ENCODE data around the gene MBOAT7. TPM values are rescaled to one million over a fixed set of nuclear protein-coding genes. Genes with fewer than 3 reads are reported as not detected.
A peak's percentile ranks its signal among the peaks of the same experiment; 100 is the strongest.

The MBOAT7 gene
- polyA plus RNA-seq, 1 of the 3 experiments (the other 2 are of a cell fraction): 80.8 TPM

GRCh38 chr19:54201980-54202379, 12.6 kb upstream of the MBOAT7 start:
- Histone ChIP-seq H3K9ac (peak overlapping the region; percentile 85), H3K4me1 (ENCODE audit: control insufficient read depth in 1 of 2, insufficient read depth in 2 of 2, low read depth in 1 of 2, low read length in 1 of 2) (peaks cover 33 to 36% of the 10 kb centered on the region in 2 experiments), H3K36me3 (replicated peaks in 1 of 2; ENCODE audit: control insufficient read depth in 1 of 2, insufficient read depth in 2 of 2, low read length in 1 of 2) (peaks cover 54% of the 10 kb centered on the region in 2 experiments), H3K27me3 (ENCODE audit: insufficient read depth) (no peaks in the 10 kb centered on the region), H3K9me2 (no peaks in the 10 kb centered on the region), H3F3A (replicated peaks; ENCODE audit: insufficient read depth) (peaks cover 44% of the 10 kb centered on the region), H3K4me2 (peak overlapping the region; percentile 97), H3K79me2 (ENCODE audit: insufficient read depth) (peaks cover 63% of the 10 kb centered on the region), H3K27ac (ENCODE audit: low read depth in 2 of 2, low read length in 1 of 2) (no peak overlapping the region), H3K9me3 (no peaks in the 10 kb centered on the region), H3K4me3 (ENCODE audit: low read depth in 2 of 2, low read length in 1 of 2) (peak overlapping the region; percentile 66 to 86), H4K20me1 (ENCODE audit: insufficient read depth) (peaks cover 60% of the 10 kb centered on the region), H2AFZ (ENCODE audit: low read depth) (no peak overlapping the region)
- no peak for TF ChIP-seq MEF2A (IDR thresholded peaks at IDR 0.05; ENCODE audit: borderline replicate concordance, low read depth)
- TF ChIP-seq MXI1 (IDR thresholded peaks at IDR 0.05; ENCODE audit: low read depth, low read length): no peak
- 76% methylated on average over 13 of the region's 13 CpGs for WGBS (ENCODE audit: low lambda C conversion rate)
- no peak for DNase-seq
- ChIA-PET CTCF (interaction anchor here (1.1 kb wide), 1 partner anchor 13 kb away, joined by 4 read pairs; the partner anchor contains the start of gene MBOAT7), POLR2A (interaction anchor here (3.4 to 4.8 kb wide), 2 partner anchors 8 to 12 kb away, joined by 27 to 50 read pairs; partner anchors contain the start of genes MBOAT7 and TSEN34)

- H3K27ac ChIP-seq (ENCODE audit: low read depth in 2 of 2, low read length in 1 of 2): peak overlapping the region; percentile 78 to 92
- peaks cover 36% of the 10 kb centered on the region for H3F3A ChIP-seq (replicated peaks; ENCODE audit: insufficient read depth)
- ChIA-PET CTCF (interaction anchor here (1.1 kb wide), 1 partner anchor 31 kb away, joined by 3 read pairs; no protein-coding TSS in a partner anchor), POLR2A (interaction anchor here (0.7 to 4.8 kb wide), 5 partner anchors 9 to 86 kb away, joined by 3 to 50 read pairs (median 5); partner anchors contain the start of genes MBOAT7, TFPT and TSEN34)
- peaks cover 46 to 54% of the 10 kb centered on the region in 2 experiments for H3K36me3 ChIP-seq (replicated peaks in 1 of 2; ENCODE audit: control insufficient read depth in 1 of 2, insufficient read depth in 2 of 2, low read length in 1 of 2)
- H3K27me3 ChIP-seq (ENCODE audit: insufficient read depth): no peaks in the 10 kb centered on the region
- no peaks in the 10 kb centered on the region for H3K9me3 ChIP-seq
- peaks cover 30 to 36% of the 10 kb centered on the region in 2 experiments for H3K4me1 ChIP-seq (ENCODE audit: control insufficient read depth in 1 of 2, insufficient read depth in 2 of 2, low read depth in 1 of 2, low read length in 1 of 2)
- H3K9ac ChIP-seq: peak overlapping the region; percentile 85
- H3K4me2 ChIP-seq: peak overlapping the region; percentile 97
- no peaks in the 10 kb centered on the region for H3K9me2 ChIP-seq
- TF ChIP-seq RFX5 (IDR thresholded peaks at IDR 0.05; ENCODE audit: low read length) (no peak), MXI1 (IDR thresholded peaks at IDR 0.05; ENCODE audit: low read depth, low read length) (peak; percentile 41)
- H3K79me2 ChIP-seq (ENCODE audit: insufficient read depth): peaks cover 55% of the 10 kb centered on the region
- 0% methylated on average over 9 of the region's 28 CpGs for WGBS (ENCODE audit: low lambda C conversion rate)
- H2AFZ ChIP-seq (ENCODE audit: low read depth): no peak overlapping the region
- H3K4me3 ChIP-seq (ENCODE audit: low read depth in 2 of 2, low read length in 1 of 2): peak overlapping the region; percentile 66 to 86
- H4K20me1 ChIP-seq (ENCODE audit: insufficient read depth): peaks cover 53% of the 10 kb centered on the region
- no peak for DNase-seq
Observed at GRCh38 chr19:54201172-54201701, 11.9 kb upstream of the MBOAT7 start.

GRCh38 chr19:54199401-54199800, 10.0 kb upstream of the MBOAT7 start:
- no peak for DNase-seq
- Histone ChIP-seq H3K27me3 (ENCODE audit: insufficient read depth) (no peaks in the 10 kb centered on the region), H3K4me3 (ENCODE audit: low read depth in 2 of 2, low read length in 1 of 2) (no peak overlapping the region), H3K4me1 (ENCODE audit: control insufficient read depth in 1 of 2, insufficient read depth in 2 of 2, low read depth in 1 of 2, low read length in 1 of 2) (peaks cover 25 to 30% of the 10 kb centered on the region in 2 experiments), H3K36me3 (replicated peaks in 1 of 2; ENCODE audit: control insufficient read depth in 1 of 2, insufficient read depth in 2 of 2, low read length in 1 of 2) (peaks cover 29 to 40% of the 10 kb centered on the region in 2 experiments), H3K9me2 (no peaks in the 10 kb centered on the region), H4K20me1 (ENCODE audit: insufficient read depth) (peaks cover 34% of the 10 kb centered on the region), H3K9ac (no peak overlapping the region), H3F3A (replicated peaks; ENCODE audit: insufficient read depth) (peaks cover 20% of the 10 kb centered on the region), H3K27ac (ENCODE audit: low read depth in 2 of 2, low read length in 1 of 2) (no peak overlapping the region), H3K79me2 (ENCODE audit: insufficient read depth) (peaks cover 44% of the 10 kb centered on the region), H3K4me2 (no peak overlapping the region), H2AFZ (ENCODE audit: low read depth) (no peak overlapping the region), H3K9me3 (no peaks in the 10 kb centered on the region)
- ChIA-PET CTCF (no interaction called here), POLR2A (interaction anchor here (3.4 to 4.8 kb wide), 2 partner anchors 9 to 11 kb away, joined by 27 to 50 read pairs; partner anchors contain the start of genes MBOAT7 and TSEN34)
- WGBS (ENCODE audit: low lambda C conversion rate): 96% methylated on average over 16 of the region's 16 CpGs
- TF ChIP-seq POLR2AphosphoS5 (IDR thresholded peaks at IDR 0.05; ENCODE audit: low read depth, low read length) (no peak), CTCF (IDR thresholded peaks at IDR 0.05) (no peak), GATA2 (CRISPR knock-in tag; IDR thresholded peaks at IDR 0.05) (no peak), TCF12 (IDR thresholded peaks at IDR 0.05) (no peak), MEF2A (IDR thresholded peaks at IDR 0.05; ENCODE audit: borderline replicate concordance, low read depth) (no peak), RCOR1 (IDR thresholded peaks at IDR 0.05; ENCODE audit: low read length) (no peak), JUND (IDR thresholded peaks at IDR 0.05) (no peak), MXI1 (IDR thresholded peaks at IDR 0.05; ENCODE audit: low read depth, low read length) (no peak), USF2 (IDR thresholded peaks at IDR 0.05; ENCODE audit: borderline replicate concordance, low read depth, low read length) (no peak), ELF1 (IDR thresholded peaks at IDR 0.05) (no peak), NFIC (IDR thresholded peaks at IDR 0.05; ENCODE audit: borderline replicate concordance) (no peak), PBX3 (IDR thresholded peaks at IDR 0.05) (no peak)

All from SK-N-SH (cell line).